SK-N-SH (cell line): ENCODE data around the gene ATCAY. TPM values are rescaled to one million over a fixed set of nuclear protein-coding genes. Genes with fewer than 3 reads are reported as not detected.

Source experiments
- CTCF ChIA-PET: fragments of 300-600, 350-600 bp; formaldehyde crosslinking; extraction: SDS; loops from one replicate; lab custom pipeline; 2021; lab: Yijun Ruan, JAX
- POLR2A ChIA-PET: fragments of 350-600 bp; sonication (Branson Sonifier 250); formaldehyde crosslinking; extraction: SDS; loops from one replicate; lab custom pipeline; 2020; ENCODE audit warnings: antibody characterized with exemption, inconsistent platforms; lab: Yijun Ruan, JAX
- DNase-seq: peaks from one replicate; pipeline ENCODE4 v3.0.0; 2012
- H2AFZ ChIP-seq: fragments of 200-600 bp; sonication (generic); 2 replicates; pipeline ENCODE4 v1.8.1; 2016; ENCODE audit warnings: antibody characterized with exemption, mild to moderate bottlenecking, low read depth
- H3F3A ChIP-seq: fragments of 200-600 bp; sonication (generic); replicated peaks from 2 replicates; pipeline ENCODE3; 2016; ENCODE audit warnings: antibody characterized with exemption, mild to moderate bottlenecking; ENCODE audit not compliant: insufficient read depth
- H3K27ac ChIP-seq, 2 experiments: fragments of 200-500 bp in 1 of 2; fragments of 200-600 bp in 1 of 2; sonication (Bioruptor generic) in 1 of 2; sonication (generic), shearing (Covaris generic) in 1 of 2; 2 replicates each; pipeline versions ENCODE4 v1.5.1 to v1.6.1; 2014 to 2016; ENCODE audit warnings: low read depth in 2 of 2, inconsistent platforms in 1 of 2, low read length in 1 of 2, mild to moderate bottlenecking in 1 of 2, mixed read lengths in 1 of 2
- H3K27me3 ChIP-seq: fragments of 200-600 bp; sonication (generic), shearing (Covaris generic); 2 replicates; pipeline ENCODE4 v1.6.1; 2016; ENCODE audit warnings: mixed run types; ENCODE audit not compliant: insufficient read depth
- H3K36me3 ChIP-seq, 2 experiments: fragments of 200-500 bp in 1 of 2; fragments of 200-600 bp in 1 of 2; sonication (Bioruptor generic) in 1 of 2; sonication (generic) in 1 of 2; replicated peaks in 1 of 2; 2 replicates each; pipeline versions ENCODE3 to v1.5.1; 2014 to 2016; ENCODE audit warnings: low read length in 1 of 2, mild to moderate bottlenecking in 1 of 2; ENCODE audit not compliant: insufficient read depth in 2 of 2, control insufficient read depth in 1 of 2
- H3K4me1 ChIP-seq, 2 experiments: fragments of 200-500 bp in 1 of 2; fragments of 200-600 bp in 1 of 2; sonication (Bioruptor generic) in 1 of 2; sonication (generic), shearing (Covaris generic) in 1 of 2; 2 replicates each; pipeline versions ENCODE4 v1.5.1 to v1.6.1; 2014 to 2016; ENCODE audit warnings: low read depth in 1 of 2, low read length in 1 of 2, mixed run types in 1 of 2; ENCODE audit not compliant: insufficient read depth in 2 of 2, control insufficient read depth in 1 of 2
- H3K4me2 ChIP-seq: fragments of 200-600 bp; sonication (generic), shearing (Covaris generic); 2 replicates; pipeline ENCODE4 v1.6.1; 2017; ENCODE audit warnings: mixed run types
- H3K4me3 ChIP-seq, 2 experiments: fragments of 200-500 bp in 1 of 2; fragments of 200-600 bp in 1 of 2; sonication (Bioruptor generic) in 1 of 2; sonication (generic), shearing (Covaris generic) in 1 of 2; 2 replicates each; pipeline versions ENCODE4 v1.5.1 to v1.8.1; 2014 to 2016; ENCODE audit warnings: low read depth in 2 of 2, inconsistent platforms in 1 of 2, low read length in 1 of 2, mild to moderate bottlenecking in 1 of 2, mixed read lengths in 1 of 2, moderate library complexity in 1 of 2
- H3K79me2 ChIP-seq: fragments of 200-600 bp; sonication (generic); 2 replicates; pipeline ENCODE4 v1.8.1; 2017; ENCODE audit warnings: mild to moderate bottlenecking; ENCODE audit not compliant: insufficient read depth
- H3K9ac ChIP-seq: fragments of 200-600 bp; sonication (generic); 2 replicates; pipeline ENCODE4 v1.6.1; 2017; ENCODE audit warnings: mixed run types
- H3K9me2 ChIP-seq: fragments of 200-600 bp; sonication (generic); 2 replicates; pipeline ENCODE4 v1.6.1; 2017; ENCODE audit warnings: mixed run types
- H3K9me3 ChIP-seq: fragments of 200-600 bp; sonication (generic); 2 replicates; pipeline ENCODE4 v1.6.1; 2017; ENCODE audit warnings: mixed run types, mild to moderate bottlenecking, moderate library complexity
- H4K20me1 ChIP-seq: fragments of 200-600 bp; sonication (generic); 2 replicates; pipeline ENCODE4 v1.6.1; 2017; ENCODE audit warnings: mild to moderate bottlenecking, mixed run types; ENCODE audit not compliant: insufficient read depth
- CTCF ChIP-seq: fragments of 200-600 bp; sonication (generic); IDR thresholded peaks from 2 replicates; pipeline ENCODE4 v1.6.1; 2017; ENCODE audit warnings: antibody characterized with exemption, mild to moderate bottlenecking, moderate library complexity
- FOXJ3 ChIP-seq: sonication (generic); formaldehyde crosslinking; IDR thresholded peaks from 2 replicates; pipeline ENCODE4 v1.5.1; 2020; ENCODE audit warnings: mild to moderate bottlenecking, missing genetic modification reagents
- GABPA ChIP-seq: IDR thresholded peaks from 2 replicates; pipeline ENCODE4 v1.4.0; 2012; ENCODE audit warnings: low read depth, mild to moderate bottlenecking
- GATA2 ChIP-seq: sonication (generic); formaldehyde crosslinking; IDR thresholded peaks from 2 replicates; pipeline ENCODE4 v1.5.0; 2020; ENCODE audit warnings: mild to moderate bottlenecking, missing genetic modification reagents
- MAX ChIP-seq: IDR thresholded peaks from 2 replicates; pipeline ENCODE4 v1.4.0; 2012; ENCODE audit warnings: low read depth
- MXI1 ChIP-seq: IDR thresholded peaks from 2 replicates; pipeline ENCODE4 v1.6.1; 2012; ENCODE audit warnings: mild to moderate bottlenecking, low read depth, low read length, improper control_type of control experiment
- NFIC ChIP-seq: IDR thresholded peaks from 2 replicates; pipeline ENCODE4 v1.4.0; 2012; ENCODE audit warnings: borderline replicate concordance
- RCOR1 ChIP-seq: fragments of 150-350 bp; IDR thresholded peaks from 2 replicates; pipeline ENCODE4 v1.6.1; 2017; ENCODE audit warnings: antibody characterized with exemption, low read length
- RXRA ChIP-seq: IDR thresholded peaks from 2 replicates; pipeline ENCODE4 v1.4.0; 2012; ENCODE audit warnings: low read depth, mild to moderate bottlenecking, borderline replicate concordance
- SIN3A ChIP-seq: IDR thresholded peaks from 2 replicates; pipeline ENCODE4 v1.6.1; 2012; ENCODE audit warnings: low read depth, mild to moderate bottlenecking, low read length, moderate library complexity, borderline replicate concordance
- TEAD4 ChIP-seq: IDR thresholded peaks from 2 replicates; pipeline ENCODE4 v1.4.0; 2012; ENCODE audit warnings: mild to moderate bottlenecking, borderline replicate concordance; ENCODE audit not compliant: insufficient read depth
- USF1 ChIP-seq: IDR thresholded peaks from 2 replicates; pipeline ENCODE4 v1.4.0; 2012; ENCODE audit warnings: low read depth, borderline replicate concordance
- YY1 ChIP-seq: IDR thresholded peaks from 2 replicates; pipeline ENCODE4 v1.4.0; 2012; ENCODE audit warnings: low read depth, mild to moderate bottlenecking
- WGBS: methylation state at CpG from one replicate; pipeline ENCODE4 v1.1.6; 2017; ENCODE audit warnings: low lambda C conversion rate; 5-methylcytosine and 5-hydroxymethylcytosine counted together
- polyA plus RNA-seq, 3 experiments: library from polyadenylated mRNA; depleted of rRNA; stranded (reverse); fragments of >200 nt; gene quantifications; 2 replicates each; pipeline ENCODE4 v1.2.3, GENCODE V29; 2012

The ATCAY gene
- polyA plus RNA-seq, 1 of the 3 experiments (the other 2 are of a cell fraction): 0.84 TPM

GRCh38 chr19:3916033-3916432 is 35.5 kb downstream of the ATCAY start:
- DNase-seq: no peak
- H3K27me3 ChIP-seq: no peaks in the 10 kb centered on the region

GRCh38 chr19:3919793-3920192 is 39.3 kb downstream of the ATCAY start:
- WGBS: 71% methylated on average over 8 of the region's 8 CpGs
- Histone ChIP-seq H3K27ac (no peak overlapping the region), H3K9me2 (no peaks in the 10 kb centered on the region), H3F3A (no peaks in the 10 kb centered on the region), H3K36me3 (no peaks in the 10 kb centered on the region), H3K4me1 (no peaks in the 10 kb centered on the region), H3K4me3 (no peak overlapping the region), H4K20me1 (no peaks in the 10 kb centered on the region), H3K27me3 (no peaks in the 10 kb centered on the region), H3K79me2 (no peaks in the 10 kb centered on the region), H3K9me3 (no peaks in the 10 kb centered on the region), H3K4me2 (no peak overlapping the region), H3K9ac (no peak overlapping the region), H2AFZ (no peak overlapping the region)
- no peak for DNase-seq
- ChIA-PET CTCF (no interaction called here), POLR2A (no interaction called here)
- no peak for TF ChIP-seq MXI1

More at GRCh38 chr19:3916033-3916432, 35.5 kb downstream of the ATCAY start:
- Histone ChIP-seq H3K36me3 (no peaks in the 10 kb centered on the region), H3K79me2 (no peaks in the 10 kb centered on the region), H4K20me1 (no peaks in the 10 kb centered on the region), H3K9me2 (no peaks in the 10 kb centered on the region), H3F3A (no peaks in the 10 kb centered on the region), H2AFZ (no peak overlapping the region), H3K4me2 (no peak overlapping the region), H3K4me1 (no peaks in the 10 kb centered on the region), H3K9ac (no peak overlapping the region), H3K9me3 (no peaks in the 10 kb centered on the region), H3K27ac (no peak overlapping the region), H3K4me3 (no peak overlapping the region)
- 82% methylated on average over 5 of the region's 5 CpGs for WGBS
- ChIA-PET CTCF (no interaction called here), POLR2A (no interaction called here)
- no peak for TF ChIP-seq GATA2 (CRISPR knock-in tag)
- TF ChIP-seq SIN3A: no peak

- H3K9me3 ChIP-seq: no peaks in the 10 kb centered on the region
- no peaks in the 10 kb centered on the region for H3K27me3 ChIP-seq
- H3K9me2 ChIP-seq: no peaks in the 10 kb centered on the region
- no peak for DNase-seq
- no peak overlapping the region for H3K4me3 ChIP-seq
- no peak overlapping the region for H3K27ac ChIP-seq
- no peaks in the 10 kb centered on the region for H3K4me1 ChIP-seq
- ChIA-PET CTCF (no interaction called here), POLR2A (no interaction called here)
- no peaks in the 10 kb centered on the region for H3F3A ChIP-seq
- H3K36me3 ChIP-seq: no peaks in the 10 kb centered on the region
- H3K79me2 ChIP-seq: no peaks in the 10 kb centered on the region
- H3K9ac ChIP-seq: no peak overlapping the region
- no peak overlapping the region for H3K4me2 ChIP-seq
- TF ChIP-seq RCOR1 (no peak), SIN3A (no peak), RXRA (no peak), MAX (no peak), GABPA (no peak), FOXJ3 (CRISPR knock-in tag) (no peak), CTCF (no peak), USF1 (no peak), YY1 (no peak), TEAD4 (no peak), NFIC (no peak)
- no peak overlapping the region for H2AFZ ChIP-seq
- H4K20me1 ChIP-seq: no peaks in the 10 kb centered on the region
Measured at GRCh38 chr19:3923096-3923758, 42.7 kb downstream of the ATCAY start.
